ENCODE results near the gene USP34. TPM values are rescaled to one million over a fixed set of nuclear protein-coding genes. Genes with fewer than 3 reads are reported as not detected.

Gene USP34
- total and polyA plus RNA-seq, 9 of the 15 experiments (the other 6 are each of a cell fraction or from before 2014, with no cell fraction given): 19.8 to 108 (median 67.8) TPM

GRCh38 chr2:61244694-61245093 is 226.2 kb downstream of the USP34 start:
- Histone ChIP-seq H3K9ac (ENCODE audit: insufficient read depth in 1 of 2, low read depth in 2 of 2, low read length in 2 of 2) (no peak overlapping the region), H4K20me1 (replicated peaks; ENCODE audit: control insufficient read depth, insufficient read depth, low read length) (no peaks in the 10 kb centered on the region), H3K4me1 (replicated peaks in 1 of 2; ENCODE audit: control insufficient read depth in 2 of 2, insufficient read depth in 2 of 2, low read length in 2 of 2) (no peaks in the 10 kb centered on the region), H3K79me2 (ENCODE audit: control insufficient read depth, insufficient read depth, low read length) (no peaks in the 10 kb centered on the region), H2AFZ (ENCODE audit: low read depth, low read length) (no peak overlapping the region), H3K4me3 (no peak overlapping the region), H3K27ac (ENCODE audit: extremely low read depth, low read depth, low read length) (no peak overlapping the region), H3K9me3 (replicated peaks; ENCODE audit: control insufficient read depth, insufficient read depth, low read depth, low read length) (no peaks in the 10 kb centered on the region), H3K27me3 (ENCODE audit: control insufficient read depth in 2 of 2, insufficient read depth in 2 of 2, low read length in 2 of 2) (no peaks in the 10 kb centered on the region), H3K4me2 (ENCODE audit: insufficient read depth, low read length) (no peak overlapping the region), H3K9me1 (ENCODE audit: control insufficient read depth, insufficient read depth, low read length) (no peaks in the 10 kb centered on the region), H3K36me3 (ENCODE audit: control insufficient read depth, insufficient read depth, low read length) (peaks cover 78% of the 10 kb centered on the region)
- FAIRE-seq (no peak), ATAC-seq (no peak), DNase-seq (ENCODE audit: extremely low read depth in 1 of 4, low spot score in 3 of 4) (no peak)
- 88% methylated on average over 1 of the region's 1 CpG for WGBS (ENCODE audit: insufficient coverage, low coverage, missing lambda C conversion rate)
- POLR2A ChIA-PET: interaction anchor here (0.6 to 1.1 kb wide), 2 partner anchors 10 to 51 kb away, joined by 3 to 4 read pairs; no protein-coding TSS in a partner anchor
- BruUV-seq (replicated peaks): no TSS peak
- intact Hi-C loops (cut with micrococcal nuclease): no loop called here
- in situ Hi-C loops (cut with MboI): no loop called here
- TF ChIP-seq SUPT5H (IDR thresholded peaks at IDR 0.05) (no peak), ZNF778 (CRISPR knock-in tag; IDR thresholded peaks at IDR 0.05) (no peak), ETV6 (IDR thresholded peaks at IDR 0.05; ENCODE audit: borderline replicate concordance in 1 of 2, low read depth in 2 of 2, low read length in 1 of 2) (no peak), ETV6 (CRISPR knock-in tag; IDR thresholded peaks at IDR 0.05; ENCODE audit: borderline replicate concordance) (no peak), HDAC3 (IDR thresholded peaks at IDR 0.05; ENCODE audit: borderline replicate concordance, partially characterized antibody) (no peak), ZNF518B (CRISPR knock-in tag; IDR thresholded peaks at IDR 0.05) (no peak), ZNF175 (CRISPR knock-in tag; IDR thresholded peaks at IDR 0.05; ENCODE audit: low read depth) (no peak)
- CTCF ChIA-PET (ENCODE audit: low intra/inter-chr PET ratio): no interaction called here

Data from K562 (cell line).